Aorta (tissue), 5 donors: ENCODE data around the gene OAF. TPM values are rescaled to one million over a fixed set of nuclear protein-coding genes. Genes with fewer than 3 reads are reported as not detected.

ENCODE experiments used
- ATAC-seq: fragments of 200-7000 bp; cut with Tn5 transposase; one replicate; pipeline ENCODE4 v1.9.1; 2022; ENCODE audit warnings: moderate library complexity; ENCODE audit not compliant: low FRiP score
- DNase-seq, 2 donors: peaks; one replicate each; pipeline ENCODE4 v3.0.0-alpha.2; 2020
- H3K27ac ChIP-seq, 2 donors: one replicate each; pipeline ENCODE4 v1.5.1; 2013; ENCODE audit warnings: low read length in 2 of 2, mild to moderate bottlenecking in 2 of 2, moderate library complexity in 2 of 2, control low read depth in 1 of 2, inconsistent platforms in 1 of 2, low read depth in 1 of 2
- H3K27me3 ChIP-seq, 2 donors: one replicate each; pipeline ENCODE4 v1.6.1; 2013; ENCODE audit warnings: control low read depth in 1 of 2, low read length in 1 of 2, mild to moderate bottlenecking in 1 of 2, moderate library complexity in 1 of 2; ENCODE audit not compliant: insufficient read depth in 2 of 2, control insufficient read depth in 1 of 2
- H3K36me3 ChIP-seq, 2 donors: one replicate each; pipeline ENCODE4 v1.6.1; 2013; ENCODE audit warnings: control low read depth in 1 of 2, low read length in 1 of 2, mild to moderate bottlenecking in 1 of 2; ENCODE audit not compliant: insufficient read depth in 2 of 2, control insufficient read depth in 1 of 2
- H3K4me1 ChIP-seq, 2 donors: one replicate each; pipeline ENCODE4 v1.6.1; 2013; ENCODE audit warnings: low read length in 2 of 2, control low read depth in 1 of 2, mild to moderate bottlenecking in 1 of 2, moderate library complexity in 1 of 2; ENCODE audit not compliant: insufficient read depth in 2 of 2, control insufficient read depth in 1 of 2
- H3K4me3 ChIP-seq, 2 donors: one replicate each; pipeline ENCODE4 v1.5.1; 2013; ENCODE audit warnings: low read length in 2 of 2, control low read depth in 1 of 2, mild to moderate bottlenecking in 1 of 2
- H3K9me3 ChIP-seq: one replicate; pipeline ENCODE4 v1.6.1; 2013; ENCODE audit warnings: mild to moderate bottlenecking, low read length; ENCODE audit not compliant: control insufficient read depth
- WGBS, 2 donors: extraction: QIAGEN DNeasy Blood & Tissue Kit; methylation state at CpG; one replicate each; pipeline ENCODE4 v1.1.7; 2013; 5-methylcytosine and 5-hydroxymethylcytosine counted together
- intact Hi-C, 2 donors: fragments of 100-400 bp; cut with DNase I; formaldehyde crosslinking; loops; one replicate each; pipeline versions ENCODE4 v1.14.2 to v1.15.0; 2022
- polyA plus RNA-seq, 2 donors: library from polyadenylated mRNA; stranded (reverse); fragments of 200-250 nt; gene quantifications; one replicate each; pipeline ENCODE4 v1.2.3, GENCODE V29; 2013
- total RNA-seq, 2 donors: library from RNA; stranded (reverse); fragmentation: NEBNext Ultra II Directional; extraction: Animal tissue kit (Norgen Biotek cat#: 25700); gene quantifications; one replicate each; pipeline ENCODE4 v1.2.1, GENCODE V29; 2021
- donor health status: healthy with polysubstance abuse.
- donor health status: Bipolar disorder and iron deficiency.
- donor health status: DM: no; HTN: no; CAD: no.
- donor health status: DM: no; HTN: no; CAD: no.
- donor health status: DM: yes; HTN: yes; CAD: no.

Gene OAF
- total and polyA plus RNA-seq, 4 donors, result 4.8 to 79.1 (median 16.5) TPM

- Histone ChIP-seq H3K27ac (no peak overlapping the region), H3K4me3 (no peak overlapping the region), H3K36me3 (no peaks in the 10 kb centered on the region), H3K4me1 (no peaks in the 10 kb centered on the region), H3K27me3 (no peaks in the 10 kb centered on the region), H3K9me3 (no peaks in the 10 kb centered on the region)
- DNase-seq, result peak in 1 of 2 donors; percentile 65
- intact Hi-C loops, result no loop called here
- ATAC-seq, result peak; percentile 5
- 76 to 77% methylated on average over 17 of the region's 17 CpGs for WGBS, 2 donors
These were observed 23.8 kb upstream of the OAF start for GRCh38 chr11:120186774-120187591.

GRCh38 chr11:120188371-120188770, 22.5 kb upstream of the OAF start:
- Histone ChIP-seq H3K27me3 (no peaks in the 10 kb centered on the region), H3K27ac (no peak overlapping the region), H3K4me3 (no peak overlapping the region), H3K36me3 (no peaks in the 10 kb centered on the region), H3K9me3 (no peaks in the 10 kb centered on the region), H3K4me1 (no peaks in the 10 kb centered on the region)
- intact Hi-C loops, result no loop called here
- WGBS, 2 donors, result 92% methylated on average over 5 of the region's 5 CpGs
- ATAC-seq, result no peak
- DNase-seq, result peak in 1 of 2 donors; percentile 61

- ATAC-seq (no peak), DNase-seq (peak in 1 of 2 donors; percentile 30)
- no peaks in the 10 kb centered on the region for H3K9me3 ChIP-seq
- H3K4me3 ChIP-seq, result no peak overlapping the region
- 92 to 98% methylated on average over 4 of the region's 4 CpGs for WGBS, 2 donors
- no peaks in the 10 kb centered on the region for H3K27me3 ChIP-seq
- no peak overlapping the region for H3K27ac ChIP-seq
- no peaks in the 10 kb centered on the region for H3K4me1 ChIP-seq
- intact Hi-C loops, result no loop called here
- H3K36me3 ChIP-seq, result no peaks in the 10 kb centered on the region
These were observed 21.9 kb upstream of the OAF start for GRCh38 chr11:120188811-120189455.

GRCh38 chr11:120191058-120191457, 19.8 kb upstream of the OAF start:
- H3K27ac ChIP-seq, result no peak overlapping the region
- H3K36me3 ChIP-seq, result no peaks in the 10 kb centered on the region
- ATAC-seq (no peak), DNase-seq (peak in 1 of 2 donors; percentile 25)
- no peaks in the 10 kb centered on the region for H3K9me3 ChIP-seq
- H3K27me3 ChIP-seq, result no peaks in the 10 kb centered on the region
- intact Hi-C loops, result no loop called here
- WGBS, 2 donors, result 88 to 90% methylated on average over 4 of the region's 4 CpGs
- H3K4me3 ChIP-seq, result no peak overlapping the region
- no peaks in the 10 kb centered on the region for H3K4me1 ChIP-seq

GRCh38 chr11:120192831-120193625, 17.8 kb upstream of the OAF start:
- H3K4me1 ChIP-seq, result no peaks in the 10 kb centered on the region
- intact Hi-C loops, result no loop called here
- DNase-seq (no peak), ATAC-seq (no peak)
- H3K4me3 ChIP-seq, result no peak overlapping the region
- no peaks in the 10 kb centered on the region for H3K36me3 ChIP-seq
- WGBS, 2 donors, result 69 to 70% methylated on average over 15 of the region's 15 CpGs
- no peaks in the 10 kb centered on the region for H3K27me3 ChIP-seq
- H3K9me3 ChIP-seq, result no peaks in the 10 kb centered on the region
- H3K27ac ChIP-seq, result no peak overlapping the region

GRCh38 chr11:120194166-120194565, 16.7 kb upstream of the OAF start:
- no peaks in the 10 kb centered on the region for H3K4me1 ChIP-seq
- H3K27me3 ChIP-seq, result no peaks in the 10 kb centered on the region
- intact Hi-C loops, result no loop called here
- H3K9me3 ChIP-seq, result no peaks in the 10 kb centered on the region
- H3K4me3 ChIP-seq, result no peak overlapping the region
- no peak overlapping the region for H3K27ac ChIP-seq
- H3K36me3 ChIP-seq, result no peaks in the 10 kb centered on the region
- DNase-seq (no peak), ATAC-seq (no peak)
- WGBS, 2 donors, result 95 to 98% methylated on average over 4 of the region's 4 CpGs

GRCh38 chr11:120195601-120196320, 15.1 kb upstream of the OAF start:
- 69 to 76% methylated on average over 13 of the region's 13 CpGs for WGBS, 2 donors
- Histone ChIP-seq H3K36me3 (no peaks in the 10 kb centered on the region), H3K27ac (no peak overlapping the region), H3K27me3 (no peaks in the 10 kb centered on the region), H3K9me3 (no peaks in the 10 kb centered on the region), H3K4me3 (no peak overlapping the region), H3K4me1 (no peaks in the 10 kb centered on the region)
- intact Hi-C loops, result no loop called here
- ATAC-seq, result no peak
- no peak for DNase-seq

- Histone ChIP-seq H3K4me1 (no peaks in the 10 kb centered on the region), H3K4me3 (no peak overlapping the region), H3K36me3 (no peaks in the 10 kb centered on the region), H3K27ac (no peak overlapping the region), H3K9me3 (no peaks in the 10 kb centered on the region), H3K27me3 (no peaks in the 10 kb centered on the region)
- WGBS, 2 donors, result 92 to 93% methylated on average over 6 of the region's 6 CpGs
- ATAC-seq (no peak), DNase-seq (no peak)
- intact Hi-C loops, result no loop called here
These were observed 14.0 kb upstream of the OAF start for GRCh38 chr11:120196826-120197225.
